NOMO-1 treated with dmso at 0.1 percent for 144 hours (cell line): ENCODE data around the gene USH1C.

ENCODE experiments used
- DNase-seq: peaks from one replicate; lab custom pipeline; 2025; ENCODE audit not compliant: unreplicated experiment; lab: John Stamatoyannopoulos, UW

The USH1C gene

DNA sequence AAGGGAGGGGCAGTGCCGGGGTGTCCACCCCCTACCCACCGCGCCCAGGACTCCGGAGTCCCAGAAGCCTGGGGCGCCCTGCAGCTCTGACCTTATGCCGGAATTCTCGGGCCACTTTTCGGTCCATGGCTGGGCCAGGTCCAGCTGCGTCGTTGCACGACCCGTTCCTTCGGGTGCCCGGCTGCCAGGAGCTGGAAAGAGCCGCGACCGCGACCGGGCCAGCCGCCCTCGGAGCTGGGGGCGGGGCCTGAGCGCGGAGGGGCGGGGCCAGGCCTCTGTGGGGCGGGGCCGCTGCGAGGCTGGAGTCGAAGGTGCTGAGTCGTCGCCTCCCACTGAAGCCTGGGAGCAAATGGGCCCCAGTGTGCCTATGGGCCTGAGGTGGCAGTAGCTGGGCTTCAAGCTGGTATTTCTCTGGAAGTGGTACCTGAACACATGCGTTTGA lies at the start of gene USH1C:
USH1C (minus strand) TSS at position 236 of the 442 bp plus-strand sequence; CDS start at position 127, 109 bp downstream.
- no peak for DNase-seq

DNA sequence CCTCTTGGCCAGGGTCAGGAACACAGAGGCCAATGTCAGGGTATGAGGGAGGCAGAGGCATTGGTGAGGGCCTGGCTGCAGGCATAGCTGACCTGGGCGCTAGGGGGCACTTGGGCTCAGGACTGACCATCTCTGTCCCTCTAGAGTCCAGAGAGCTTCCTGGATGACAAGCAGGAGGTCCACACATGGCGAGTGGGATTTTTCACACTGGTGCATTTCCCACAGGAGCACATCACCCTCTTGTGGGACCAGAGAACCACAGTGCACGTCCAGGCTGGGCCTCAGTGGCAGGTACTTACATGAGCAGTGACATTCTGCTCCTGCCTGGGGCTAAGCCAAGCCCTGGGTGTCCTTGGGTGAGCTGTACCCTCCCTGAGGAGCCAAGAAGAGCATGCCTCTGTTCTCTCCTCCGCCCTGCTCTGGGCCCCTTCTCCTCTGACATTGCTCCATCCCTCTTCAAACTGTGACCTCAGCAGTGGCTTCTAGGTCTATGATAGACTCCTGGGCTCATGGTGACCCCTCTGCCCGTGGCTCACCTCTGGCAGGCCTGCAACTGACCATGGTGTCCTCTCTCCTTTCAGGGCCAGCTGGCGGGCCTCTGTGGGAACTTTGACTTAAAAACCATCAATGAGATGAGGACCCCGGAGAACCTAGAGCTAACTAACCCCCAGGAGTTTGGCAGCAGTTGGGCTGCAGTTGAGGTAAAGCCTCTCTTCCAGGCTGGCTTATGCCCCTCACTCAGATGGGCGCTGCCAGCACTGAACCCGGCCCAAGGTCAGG lies 49.4 kb upstream of the USH1C start:
- DNase-seq: no peak

DNA sequence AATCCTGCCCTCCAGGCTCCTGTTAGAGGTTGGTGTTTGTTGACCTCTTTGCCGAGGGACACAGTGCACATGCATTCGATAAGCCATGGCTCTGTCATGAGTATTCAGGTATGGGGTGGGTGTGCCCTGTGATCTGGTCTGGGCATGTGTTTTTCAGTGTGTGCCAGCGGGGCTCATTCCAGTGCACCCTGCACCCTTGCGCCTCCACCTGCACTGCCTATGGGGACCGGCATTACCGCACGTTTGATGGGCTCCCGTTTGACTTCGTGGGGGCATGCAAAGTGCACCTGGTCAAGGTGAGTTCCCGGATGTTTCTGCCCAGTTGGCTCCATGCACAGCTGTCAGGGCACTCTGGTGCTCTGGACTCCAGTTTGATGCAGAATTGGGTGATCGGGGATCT lies 47.1 kb upstream of the USH1C start:
- DNase-seq: no peak

DNA sequence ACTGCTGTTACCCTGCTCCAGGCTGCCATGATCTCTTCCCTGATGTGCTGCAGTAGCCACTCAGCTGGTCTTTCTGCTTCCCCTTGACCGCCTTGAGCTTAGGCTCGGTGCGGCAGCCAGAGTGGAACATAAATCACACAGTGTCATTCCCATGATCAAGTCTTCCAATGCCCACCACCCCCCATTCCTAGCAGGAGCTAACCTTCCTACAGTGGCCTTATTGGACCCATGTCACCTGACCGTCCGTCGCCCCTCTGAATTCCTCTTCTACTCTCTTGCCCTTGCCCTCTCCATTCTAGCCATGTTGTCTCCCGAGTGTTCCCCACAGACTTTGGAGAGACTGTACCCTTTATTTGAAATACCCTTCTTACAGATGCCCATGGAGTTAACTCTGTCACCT lies 46.2 kb upstream of the USH1C start:
- no peak for DNase-seq

DNA sequence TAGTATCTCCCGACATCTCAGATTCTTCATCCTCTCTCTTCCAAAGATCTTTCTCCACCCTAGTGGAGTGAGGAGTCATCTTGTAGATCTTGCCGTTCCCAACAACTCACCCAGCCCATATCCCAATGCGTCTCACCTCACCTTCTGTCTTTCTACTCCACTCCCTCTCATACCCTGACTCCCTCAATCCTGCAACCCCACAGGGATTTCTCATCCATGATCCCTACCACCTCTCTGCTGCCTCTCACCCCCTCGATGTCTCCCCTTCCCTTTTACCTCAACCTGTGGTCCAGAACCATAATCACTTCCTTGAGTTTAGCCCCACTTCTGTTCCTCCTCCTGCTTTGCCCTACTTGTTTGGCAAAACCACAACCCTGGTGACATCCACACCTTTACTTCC lies 44.5 kb upstream of the USH1C start:
- DNase-seq: no peak

DNA sequence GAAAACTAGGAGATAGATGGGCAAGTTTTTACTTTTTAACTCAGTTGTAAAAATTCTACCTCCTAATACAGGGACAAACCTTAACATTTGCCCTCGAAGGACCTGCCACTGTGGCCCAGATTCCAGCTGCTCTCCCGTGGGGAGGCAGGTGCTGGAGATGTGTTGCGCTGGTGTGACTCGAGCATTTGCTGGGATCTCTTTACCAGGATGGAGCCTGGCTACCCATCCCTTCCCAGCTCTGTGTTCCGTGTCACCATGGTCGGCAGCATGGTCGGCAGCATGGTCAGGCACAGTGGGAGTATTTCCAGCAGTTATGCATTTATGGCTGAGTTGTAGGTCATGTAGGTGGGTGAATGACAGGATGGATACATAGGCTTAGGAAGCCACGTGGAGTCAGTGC lies 44.0 kb upstream of the USH1C start:
- no peak for DNase-seq

DNA sequence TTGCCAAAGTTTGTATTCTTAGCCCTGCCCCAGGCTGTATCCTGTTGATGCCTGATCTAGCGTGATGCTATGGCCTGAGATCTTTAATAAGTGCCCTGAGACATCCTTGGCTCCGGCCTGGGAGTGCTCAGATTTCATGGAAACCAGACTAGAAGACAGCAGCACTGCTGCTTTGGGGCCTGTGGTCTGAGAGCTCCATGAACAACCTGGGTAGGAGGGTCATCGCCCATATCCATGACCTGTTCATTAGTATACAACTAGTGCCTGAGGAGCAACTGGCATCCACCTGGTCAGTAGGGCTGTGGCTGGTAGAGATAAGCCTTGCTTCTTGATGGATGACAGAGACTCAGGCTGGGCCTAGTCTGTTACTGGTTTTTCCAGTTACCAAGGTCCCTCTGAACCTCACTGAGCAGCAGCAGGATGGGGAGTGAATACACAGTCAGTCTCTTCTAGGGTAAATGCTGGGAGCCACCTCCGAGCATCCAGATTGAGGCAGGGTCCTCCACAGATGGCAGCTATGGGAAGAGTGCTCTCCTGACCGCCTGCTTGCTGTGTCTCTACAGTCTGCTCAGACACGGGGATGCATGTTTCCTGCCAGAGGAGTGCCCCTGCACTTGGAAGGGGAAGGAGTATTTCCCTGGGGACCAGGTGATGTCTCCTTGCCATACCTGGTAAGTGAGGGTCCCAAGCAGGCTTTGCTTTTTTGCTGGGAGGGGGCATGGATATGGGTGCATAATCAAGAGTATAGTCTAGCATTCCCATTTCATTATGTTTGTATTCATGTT lies 41.9 kb upstream of the USH1C start:
- no peak for DNase-seq

DNA sequence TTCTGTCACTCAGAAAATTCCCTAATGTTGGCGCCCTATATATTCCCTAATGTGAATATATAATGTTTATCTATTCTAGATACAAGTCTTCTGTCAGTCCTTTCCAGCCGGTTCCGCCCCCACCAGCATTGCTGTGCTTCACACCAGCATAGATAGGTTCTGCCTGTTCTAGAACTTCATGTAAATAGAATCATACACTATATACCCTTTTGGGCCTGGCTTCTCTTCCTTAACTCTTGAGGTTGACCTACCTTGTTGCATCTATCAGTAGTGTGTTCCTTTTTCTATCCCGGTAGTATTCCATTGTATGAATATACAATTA lies 37.5 kb upstream of the USH1C start:
- no peak for DNase-seq

DNA sequence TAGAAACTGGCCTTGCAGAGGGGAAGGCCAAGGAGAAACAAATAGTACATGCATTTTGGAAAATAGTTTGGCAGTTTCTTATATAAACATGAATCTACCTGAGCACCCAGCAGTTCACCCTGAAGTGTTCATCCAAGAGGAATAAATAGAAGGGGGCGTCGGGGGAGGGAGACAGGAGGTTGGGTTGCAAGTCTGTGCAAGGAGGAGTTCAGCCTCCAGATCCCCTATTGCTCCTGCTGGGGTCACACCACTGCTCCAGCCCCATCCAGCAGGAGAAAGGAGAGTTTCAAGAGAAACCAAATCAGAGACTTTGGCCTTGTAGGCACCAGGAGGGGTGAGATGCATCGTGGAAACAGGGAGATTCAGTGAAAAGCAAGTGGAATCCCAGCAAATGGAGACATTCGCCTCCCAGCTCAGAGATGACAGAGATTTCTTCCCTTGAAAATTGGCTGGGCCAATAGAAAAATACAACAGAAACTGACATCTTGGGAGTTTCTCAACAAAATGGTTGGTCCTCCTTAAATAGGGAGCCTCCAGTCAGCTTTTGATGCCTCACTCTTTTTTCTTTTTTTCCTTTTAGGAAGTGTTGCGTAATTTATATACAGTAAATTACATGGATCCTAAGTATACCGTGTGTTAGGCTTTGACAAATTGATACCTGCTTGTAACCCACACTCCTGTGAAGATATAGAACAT lies 37.0 kb upstream of the USH1C start:
- no peak for DNase-seq

DNA sequence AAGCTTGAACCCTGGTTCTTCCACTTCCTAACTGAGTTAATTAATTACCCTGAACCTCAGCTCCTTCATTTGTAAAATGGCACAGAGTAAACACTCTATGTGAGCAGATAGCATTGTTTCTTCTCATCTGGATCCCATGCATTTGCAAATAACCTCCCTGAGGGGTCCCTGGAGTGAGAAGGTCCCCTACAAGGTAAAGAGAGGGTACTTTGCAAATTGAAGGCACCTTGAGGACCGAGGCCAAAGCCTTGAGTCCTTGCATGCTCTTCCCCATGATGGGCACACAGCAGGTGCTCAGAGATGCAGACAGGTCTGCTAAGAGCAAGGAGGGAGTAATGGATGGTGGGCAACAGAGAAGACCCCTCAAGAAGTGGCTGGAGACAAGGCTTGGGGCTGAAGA lies 36.1 kb upstream of the USH1C start:
- no peak for DNase-seq

DNA sequence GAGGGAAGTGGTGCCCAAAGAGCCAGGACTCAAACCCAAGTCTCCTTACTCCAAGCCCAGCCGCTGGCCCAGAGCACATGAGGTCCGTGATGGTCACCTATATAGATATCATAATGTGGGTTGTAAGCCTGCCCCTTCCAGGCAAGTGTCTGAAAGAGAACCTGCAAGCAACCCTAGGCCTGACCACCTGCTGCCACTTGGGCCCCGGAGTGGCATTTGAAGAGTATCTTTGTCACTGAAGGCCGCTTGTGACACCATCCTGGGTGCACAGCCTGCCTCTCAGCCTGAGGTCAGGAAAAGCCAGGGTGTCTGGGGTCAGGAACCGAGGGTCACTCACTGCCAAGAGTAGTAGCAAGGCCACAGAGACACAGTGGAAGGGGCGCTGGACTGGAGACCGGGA lies 35.2 kb upstream of the USH1C start:
- no peak for DNase-seq

DNA sequence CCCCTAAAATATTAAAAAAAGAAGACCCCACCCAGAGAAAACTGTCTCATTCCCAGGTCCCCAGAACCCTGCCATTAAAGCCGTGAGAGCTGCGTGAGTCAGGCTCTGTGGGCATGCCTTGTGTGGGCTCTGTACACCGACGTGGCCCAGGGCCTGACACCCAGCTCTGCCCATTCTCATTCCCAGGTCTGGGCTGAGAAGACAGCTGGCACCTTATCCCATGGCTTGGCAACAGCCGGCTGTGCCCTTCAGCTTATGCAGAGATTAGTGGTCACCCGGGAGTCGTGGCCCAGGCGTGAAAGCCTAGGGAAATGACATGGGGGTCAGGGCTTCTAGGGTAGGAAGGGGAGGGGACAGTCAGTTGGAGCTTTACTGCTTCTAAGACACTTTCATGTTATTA lies 34.7 kb upstream of the USH1C start:
- no peak for DNase-seq

DNA sequence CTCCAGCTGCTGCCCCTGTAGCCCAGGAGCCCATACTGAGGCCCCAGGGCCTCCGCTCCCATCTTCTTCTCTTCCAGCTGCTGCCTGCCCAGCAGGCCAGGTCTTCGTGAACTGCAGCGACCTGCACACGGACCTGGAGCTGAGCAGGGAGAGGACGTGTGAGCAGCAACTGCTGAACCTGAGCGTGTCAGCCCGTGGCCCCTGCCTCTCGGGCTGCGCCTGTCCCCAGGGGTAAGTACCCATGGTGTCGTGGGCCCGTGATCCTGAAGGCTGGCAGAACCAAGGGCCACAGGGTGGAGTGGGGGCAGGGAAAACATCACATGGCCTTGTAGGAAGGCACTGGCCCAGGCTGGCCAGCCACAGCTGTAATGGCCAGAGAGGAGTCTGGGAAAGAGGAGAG lies 34.1 kb upstream of the USH1C start:
- no peak for DNase-seq

DNA sequence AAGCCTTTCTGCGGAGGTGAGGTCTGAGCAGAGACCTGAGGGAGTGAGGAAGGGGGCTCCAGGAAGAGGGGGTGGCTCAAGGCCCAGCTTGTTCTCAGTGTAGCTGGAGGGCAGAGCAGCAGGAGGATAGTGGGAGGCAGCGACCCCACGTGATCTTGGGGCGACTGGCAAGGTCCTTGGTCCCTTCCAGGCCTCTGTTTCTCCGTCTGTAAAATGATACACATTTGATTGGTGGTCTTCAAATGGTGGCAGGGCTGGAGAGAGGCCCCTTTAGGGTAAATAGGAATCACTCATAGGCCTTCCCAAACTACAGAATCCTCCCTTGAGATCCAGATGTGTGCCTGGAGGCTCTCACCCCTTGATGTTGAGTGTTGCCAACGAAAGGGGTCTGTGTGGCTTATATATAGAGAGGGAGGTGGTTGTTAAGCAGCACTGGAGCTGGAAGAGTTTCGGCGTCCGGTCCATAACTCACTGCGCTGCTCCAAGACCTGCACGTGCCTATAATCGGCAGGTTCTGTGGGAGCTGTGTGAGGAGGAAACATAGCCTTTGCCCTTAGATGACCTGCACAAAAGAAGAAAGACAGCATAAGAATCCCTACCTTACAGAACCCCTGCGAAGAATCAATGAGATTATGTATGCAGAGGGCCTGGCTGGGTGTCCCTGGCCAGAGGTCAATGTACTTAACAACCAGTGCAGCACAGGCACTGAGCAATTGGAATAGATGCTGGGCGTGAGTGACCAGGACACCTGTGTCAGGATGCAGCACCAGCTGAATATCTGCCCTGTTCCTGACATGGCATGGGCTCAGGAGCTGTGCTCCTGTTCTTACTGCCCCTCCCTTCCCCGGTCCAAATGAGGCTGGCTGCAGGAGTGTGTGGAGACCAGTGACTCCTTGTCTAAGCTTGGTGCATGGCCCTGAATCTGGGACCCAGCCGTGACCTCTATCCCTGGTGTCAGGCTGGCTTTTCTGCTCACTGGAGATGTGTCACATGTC lies 31.5 kb upstream of the USH1C start:
- no peak for DNase-seq

DNA sequence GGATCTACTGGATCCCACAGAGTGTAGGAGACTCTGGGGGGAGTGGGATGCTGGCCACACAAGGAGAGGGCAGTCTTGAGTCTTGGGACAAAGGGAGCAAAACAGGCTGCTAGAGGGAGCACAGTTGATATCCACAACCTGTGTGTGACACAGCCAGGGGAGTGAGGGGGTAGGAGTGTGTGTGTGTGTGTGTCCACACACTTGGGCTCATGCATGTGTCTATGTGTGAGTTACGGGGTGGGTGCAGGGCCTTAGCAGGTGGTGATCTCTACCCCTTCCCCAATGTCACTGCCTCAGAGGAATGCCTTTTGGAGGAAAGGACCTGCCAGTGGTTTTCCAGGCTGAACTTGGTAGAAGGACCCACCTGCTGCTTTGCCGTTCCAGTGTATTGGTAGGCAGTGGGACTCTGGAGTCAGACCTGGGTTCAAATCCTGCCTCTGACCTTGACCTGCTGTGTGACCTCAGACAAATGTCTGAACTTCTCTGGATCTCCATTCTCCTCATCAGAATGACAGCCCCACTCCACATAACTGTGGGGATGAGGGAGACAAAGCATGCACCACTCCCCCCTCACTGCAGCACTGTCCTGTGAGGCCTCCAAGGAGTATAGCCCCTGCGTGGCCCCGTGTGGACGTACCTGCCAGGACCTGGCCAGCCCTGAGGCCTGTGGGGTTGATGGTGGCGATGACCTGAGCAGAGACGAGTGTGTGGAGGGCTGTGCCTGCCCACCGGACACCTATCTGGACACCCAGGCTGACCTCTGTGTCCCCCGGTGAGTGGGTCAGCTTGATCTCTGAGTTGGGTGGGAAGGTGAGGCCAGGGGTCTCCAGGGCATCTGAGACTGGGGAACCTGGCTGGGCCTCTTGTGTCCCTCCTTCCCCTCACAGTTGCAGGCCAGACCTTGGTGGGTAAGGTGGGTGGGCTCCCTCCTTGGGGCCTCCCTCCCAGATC lies 30.2 kb upstream of the USH1C start:
- DNase-seq: no peak

DNA sequence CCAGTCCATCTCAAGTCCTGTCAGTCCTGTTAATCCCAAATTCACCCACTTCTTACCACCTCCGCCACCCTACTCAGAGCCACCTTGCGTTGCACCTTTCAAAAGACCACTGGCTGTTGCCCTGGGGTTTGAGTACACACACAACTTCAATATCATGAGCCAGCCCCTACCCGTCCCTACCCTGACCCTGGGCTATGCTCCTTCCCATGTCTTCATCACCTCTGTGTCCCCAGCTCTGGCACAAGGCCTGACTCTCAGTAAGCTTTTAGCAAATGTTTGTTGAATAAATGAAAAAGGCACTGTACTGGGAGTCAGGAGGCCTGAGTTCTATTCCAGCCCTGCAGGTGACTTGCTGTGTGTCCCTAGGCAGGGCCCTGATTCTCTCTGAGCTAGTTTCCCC lies 29.3 kb upstream of the USH1C start:
- DNase-seq: no peak

DNA sequence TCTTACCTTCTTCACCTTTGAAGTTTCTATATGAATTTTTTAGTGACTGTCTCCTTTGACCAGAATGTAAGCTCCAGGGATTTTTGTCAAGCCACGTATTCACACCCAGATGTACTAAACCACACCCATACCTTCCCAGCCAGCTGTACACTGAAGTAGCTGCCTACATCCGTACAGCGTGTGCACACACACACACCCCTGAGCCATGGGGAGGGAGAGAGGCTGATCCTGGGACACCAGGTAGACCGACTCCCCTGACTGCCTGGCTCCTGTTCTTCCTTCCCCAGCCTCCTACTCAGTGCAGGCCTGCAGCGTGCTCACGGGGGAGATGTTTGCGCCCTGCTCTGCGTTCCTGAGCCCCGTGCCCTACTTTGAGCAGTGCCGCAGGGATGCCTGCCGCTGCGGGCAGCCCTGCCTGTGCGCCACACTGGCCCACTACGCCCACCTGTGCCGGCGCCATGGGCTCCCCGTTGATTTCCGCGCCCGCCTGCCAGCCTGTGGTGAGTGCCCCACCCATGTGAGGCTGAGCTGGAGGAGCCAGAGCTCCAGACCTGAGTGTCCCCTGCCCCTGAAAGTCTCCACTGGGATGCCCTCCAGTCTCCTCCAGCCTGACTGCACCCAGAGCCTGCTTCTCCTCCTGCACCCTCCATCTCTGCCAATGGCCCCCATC lies 28.7 kb upstream of the USH1C start:
- no peak for DNase-seq

DNA sequence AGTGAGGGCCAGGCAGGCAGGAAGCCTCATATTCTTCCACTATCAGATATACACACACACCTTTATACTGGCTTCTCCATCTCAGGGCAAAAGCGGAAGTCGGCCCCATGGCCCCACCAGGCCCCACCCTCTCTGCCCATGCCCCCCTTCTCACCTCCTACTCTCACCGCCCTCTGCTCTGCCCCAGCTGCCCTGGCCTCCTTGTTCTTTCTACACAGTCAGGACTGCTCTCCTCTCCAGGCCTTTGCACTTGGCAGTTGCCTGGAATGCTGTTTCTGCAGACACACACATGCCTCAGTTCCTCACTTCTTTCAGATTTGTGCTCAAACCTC lies 28.1 kb upstream of the USH1C start:
- peak; percentile 10 for DNase-seq
